ENCODE results near the gene CDC34. TPM values are rescaled to one million over a fixed set of nuclear protein-coding genes. Genes with fewer than 3 reads are reported as not detected.

CDC34 gene
- total RNA-seq, 1 experiment from 2014 or later = 112 TPM

- Histone ChIP-seq H3K4me2 (ENCODE audit: insufficient read depth, insufficient read length, low read length) (no peak overlapping the region), H3K18ac (ENCODE audit: insufficient read length, low read depth, low read length) (no peak overlapping the region), H4K8ac (replicated peaks; ENCODE audit: insufficient read length, low read depth, low read length) (no peak overlapping the region), H3K9ac (ENCODE audit: extremely low read depth, insufficient read length, low read length) (no peak overlapping the region), H3K27ac (ENCODE audit: insufficient read length, low read depth, low read length) (no peak overlapping the region), H2BK15ac (ENCODE audit: low read depth, low read length) (no peak overlapping the region), H2BK120ac (ENCODE audit: low read depth, low read length, poor library complexity, severe bottlenecking) (no peak overlapping the region), H3K23me2 (ENCODE audit: insufficient read length, low read depth, low read length, poor library complexity, severe bottlenecking) (no peaks in the 10 kb centered on the region), H3K14ac (ENCODE audit: insufficient read depth, low read length) (no peak overlapping the region), H2AFZ (ENCODE audit: low read length) (no peak overlapping the region), H4K5ac (ENCODE audit: insufficient read length, low read depth, low read length) (no peak overlapping the region), H3K9me3 (ENCODE audit: control insufficient read depth, low read depth, low read length) (no peaks in the 10 kb centered on the region), H3K23ac (ENCODE audit: insufficient read length, low read depth, low read length) (no peak overlapping the region), H4K20me1 (ENCODE audit: control insufficient read depth, insufficient read depth, insufficient read length) (no peaks in the 10 kb centered on the region), H3K27me3 (ENCODE audit: insufficient read depth, low read length) (no peaks in the 10 kb centered on the region), H4K91ac (ENCODE audit: insufficient read length, low read depth, low read length) (no peak overlapping the region), H2AK5ac (ENCODE audit: insufficient read length, low read length) (no peak overlapping the region), H3K79me2 (ENCODE audit: insufficient read depth, low read length) (no peaks in the 10 kb centered on the region), H3K56ac (ENCODE audit: insufficient read length, low read depth, low read length) (no peak overlapping the region), H3T11ph (ENCODE audit: low read length) (no peak overlapping the region), H2BK20ac (ENCODE audit: low read depth, low read length, poor library complexity, severe bottlenecking) (no peak overlapping the region), H3K79me1 (ENCODE audit: insufficient read depth, low read depth, low read length, poor library complexity, severe bottlenecking) (no peaks in the 10 kb centered on the region), H3K4ac (ENCODE audit: low read depth, low read length) (no peak overlapping the region), H2BK12ac (ENCODE audit: insufficient read length, low read depth, low read length) (no peak overlapping the region), H3K4me1 (ENCODE audit: insufficient read depth, low read length) (no peaks in the 10 kb centered on the region), H2BK5ac (ENCODE audit: insufficient read length, low read length) (no peak overlapping the region)
- Mint-ChIP-seq H3K4me3 (no peak overlapping the region), H3K9me3 (no peaks in the 10 kb centered on the region), H3K27me3 (ENCODE audit: low read depth) (peaks cover 11% of the 10 kb centered on the region), H3K4me1 (peaks cover 0 to 2% of the 10 kb centered on the region in 2 experiments; a peak in 2 of 4 replicates), H3K27ac (no peak overlapping the region; a peak in 1 of 7 replicates), H3K36me3 (ENCODE audit: insufficient read depth in 1 of 3, low read depth in 3 of 3) (peaks cover 12 to 32% (median 31%) of the 10 kb centered on the region in 3 experiments)
- peak; percentile 27 for DNase-seq
- TF ChIP-seq, protein P1, sequence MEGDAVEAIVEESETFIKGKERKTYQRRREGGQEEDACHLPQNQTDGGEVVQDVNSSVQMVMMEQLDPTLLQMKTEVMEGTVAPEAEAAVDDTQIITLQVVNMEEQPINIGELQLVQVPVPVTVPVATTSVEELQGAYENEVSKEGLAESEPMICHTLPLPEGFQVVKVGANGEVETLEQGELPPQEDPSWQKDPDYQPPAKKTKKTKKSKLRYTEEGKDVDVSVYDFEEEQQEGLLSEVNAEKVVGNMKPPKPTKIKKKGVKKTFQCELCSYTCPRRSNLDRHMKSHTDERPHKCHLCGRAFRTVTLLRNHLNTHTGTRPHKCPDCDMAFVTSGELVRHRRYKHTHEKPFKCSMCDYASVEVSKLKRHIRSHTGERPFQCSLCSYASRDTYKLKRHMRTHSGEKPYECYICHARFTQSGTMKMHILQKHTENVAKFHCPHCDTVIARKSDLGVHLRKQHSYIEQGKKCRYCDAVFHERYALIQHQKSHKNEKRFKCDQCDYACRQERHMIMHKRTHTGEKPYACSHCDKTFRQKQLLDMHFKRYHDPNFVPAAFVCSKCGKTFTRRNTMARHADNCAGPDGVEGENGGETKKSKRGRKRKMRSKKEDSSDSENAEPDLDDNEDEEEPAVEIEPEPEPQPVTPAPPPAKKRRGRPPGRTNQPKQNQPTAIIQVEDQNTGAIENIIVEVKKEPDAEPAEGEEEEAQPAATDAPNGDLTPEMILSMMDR (conservative IDR thresholded peaks at IDR 0.05) = no peak
- WGBS (ENCODE audit: extremely low coverage, insufficient read length, low lambda C conversion rate) = no CpG with 5 or more reads among the region's 51 CpGs
Measured at GRCh38 chr19:540867-541637, 9.5 kb downstream of the CDC34 start.

Data from H9 (cell line).